ENCODE results near the gene ABLIM3. TPM values are rescaled to one million over a fixed set of nuclear protein-coding genes. Genes with fewer than 3 reads are reported as not detected.

The ABLIM3 gene
- total and polyA plus RNA-seq, 2 of the 8 experiments (the other 6 are each of a cell fraction or from before 2014, with no cell fraction given): 0.36 to 0.56 TPM

DNA sequence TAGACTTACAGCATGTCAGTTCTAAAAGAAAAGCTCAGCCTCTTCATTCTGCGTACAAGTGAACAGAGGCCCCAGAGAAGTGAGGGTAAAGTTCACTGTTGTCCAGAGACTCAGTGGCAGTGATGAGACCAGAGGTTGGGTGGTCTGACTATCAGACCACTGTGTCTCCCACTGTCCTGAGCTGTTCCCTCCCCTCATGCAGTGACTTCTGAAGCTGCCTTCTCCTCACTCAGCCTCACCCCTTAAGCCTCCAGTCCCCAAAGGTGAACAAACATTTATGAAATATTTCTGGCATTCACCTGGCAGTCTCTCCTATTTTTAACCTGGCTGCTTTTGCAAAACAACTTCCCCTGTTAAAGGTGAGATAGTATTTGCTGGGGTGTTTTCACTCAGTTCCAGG is 54.7 kb downstream of the ABLIM3 start:
- Histone ChIP-seq H3K27ac (ENCODE audit: low read depth, low read length) (no peak overlapping the region), H4K8ac (ENCODE audit: extremely low read depth, insufficient read depth, low read length) (no peak overlapping the region), H3K4me2 (ENCODE audit: insufficient read depth in 1 of 2, low read depth in 2 of 2, low read length in 2 of 2) (no peak overlapping the region), H2BK120ac (replicated peaks; ENCODE audit: low read depth, low read length) (no peak overlapping the region), H3K79me2 (ENCODE audit: control insufficient read depth in 1 of 2, insufficient read depth in 2 of 2, low read length in 2 of 2) (no peaks in the 10 kb centered on the region), H3K9me3 (ENCODE audit: insufficient read depth in 2 of 2, low read depth in 1 of 2, low read length in 1 of 2) (no peaks in the 10 kb centered on the region), H3K23ac (ENCODE audit: insufficient read length) (no peak overlapping the region), H3K56ac (replicated peaks; ENCODE audit: insufficient read length, low read depth, low read length) (no peak overlapping the region), H2BK12ac (ENCODE audit: low read depth, low read length) (no peak overlapping the region), H3K14ac (ENCODE audit: insufficient read length) (no peak overlapping the region), H2BK5ac (ENCODE audit: low read depth, low read length) (no peak overlapping the region), H3K36me3 (ENCODE audit: control insufficient read depth in 2 of 4, insufficient read depth in 4 of 4, low read length in 3 of 4) (no peaks in the 10 kb centered on the region), H4K20me1 (replicated peaks in 1 of 2; ENCODE audit: control insufficient read depth in 1 of 2, insufficient read depth in 2 of 2, low read length in 2 of 2) (no peaks in the 10 kb centered on the region), H2AK5ac (ENCODE audit: low read depth, low read length) (no peak overlapping the region), H2AFZ (ENCODE audit: low read length) (no peak overlapping the region), H3K4me1 (replicated peaks in 1 of 4; ENCODE audit: control insufficient read depth in 3 of 4, insufficient read depth in 4 of 4, low read length in 3 of 4) (no peaks in the 10 kb centered on the region), H3K4me3 (ENCODE audit: extremely low read depth in 1 of 4, insufficient read depth in 2 of 4, low read depth in 3 of 4, low read length in 4 of 4) (no peak overlapping the region), H3K79me1 (ENCODE audit: low read depth, low read length) (no peaks in the 10 kb centered on the region), H2BK20ac (ENCODE audit: low read length) (no peak overlapping the region), H3K9ac (replicated peaks in 1 of 4; ENCODE audit: extremely low read depth in 1 of 4, low read depth in 3 of 4, low read length in 3 of 4) (no peak overlapping the region), H3K27me3 (replicated peaks in 1 of 4; ENCODE audit: control insufficient read depth in 3 of 4, extremely low read depth in 1 of 4, insufficient read depth in 3 of 4, low read length in 3 of 4) (no peaks in the 10 kb centered on the region; a peak in 2 of 7 replicates), H3K23me2 (ENCODE audit: low read depth, low read length) (no peaks in the 10 kb centered on the region), H2BK15ac (ENCODE audit: low read length) (no peak overlapping the region), H3K18ac (ENCODE audit: extremely low read depth, low read length) (no peak overlapping the region), H3K4ac (replicated peaks; ENCODE audit: insufficient read length, low read depth, low read length) (no peak overlapping the region), H4K91ac (replicated peaks; ENCODE audit: insufficient read length, low read length) (no peak overlapping the region), H4K5ac (ENCODE audit: insufficient read length, low read depth, low read length) (no peak overlapping the region)
- FAIRE-seq: no peak
- WGBS, 2 experiments (ENCODE audit: extremely low coverage in 1 of 2, insufficient coverage in 1 of 2, insufficient read length in 1 of 2, insufficient replicate concordance in 2 of 2, low coverage in 1 of 2, low lambda C conversion rate in 2 of 2, missing lambda C conversion rate in 1 of 2): 94% methylated on average over 1 of the region's 1 CpG; no CpG with 5 or more reads in 1 of the 2 experiments
- ChIA-PET CTCF (ENCODE audit: partially characterized antibody) (interaction anchor here (0.9 to 2.0 kb wide), 5 partner anchors 11 to 171 kb away, joined by 3 to 6 read pairs (median 4); no protein-coding TSS in a partner anchor), POLR2A (ENCODE audit: partially characterized antibody) (interaction anchor here (1.2 kb wide), 1 partner anchor 19 kb away, joined by 3 read pairs; no protein-coding TSS in a partner anchor)
- DNase-seq (ENCODE audit: low read depth in 1 of 2, low spot score in 2 of 2): no peak
- TF ChIP-seq SRF (IDR thresholded peaks at IDR 0.05; ENCODE audit: low read depth, low read length) (no peak), CHD2 (IDR thresholded peaks at IDR 0.05; ENCODE audit: low read length) (no peak), SP2 (IDR thresholded peaks at IDR 0.05; ENCODE audit: low read length) (no peak), RBBP5 (IDR thresholded peaks at IDR 0.05; ENCODE audit: borderline replicate concordance, low read depth, low read length) (no peak), KDM5A (IDR thresholded peaks at IDR 0.05; ENCODE audit: low read length) (no peak), HDAC2 (IDR thresholded peaks at IDR 0.05; ENCODE audit: borderline replicate concordance in 1 of 2, low read depth in 2 of 2, low read length in 2 of 2) (no peak), YY1 (IDR thresholded peaks at IDR 0.05; ENCODE audit: low read depth, low read length) (no peak), TEAD4 (IDR thresholded peaks at IDR 0.05; ENCODE audit: low read depth, low read length) (no peak), POU5F1 (IDR thresholded peaks at IDR 0.05; ENCODE audit: low read depth, low read length) (no peak), BACH1 (IDR thresholded peaks at IDR 0.05; ENCODE audit: low read length) (no peak)
- TF ChIP-seq, protein P1, sequence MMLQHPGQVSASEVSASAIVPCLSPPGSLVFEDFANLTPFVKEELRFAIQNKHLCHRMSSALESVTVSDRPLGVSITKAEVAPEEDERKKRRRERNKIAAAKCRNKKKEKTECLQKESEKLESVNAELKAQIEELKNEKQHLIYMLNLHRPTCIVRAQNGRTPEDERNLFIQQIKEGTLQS (IDR thresholded peaks at IDR 0.05; ENCODE audit: insufficient read depth, low read depth, low read length): no peak
- TF ChIP-seq, protein P2, sequence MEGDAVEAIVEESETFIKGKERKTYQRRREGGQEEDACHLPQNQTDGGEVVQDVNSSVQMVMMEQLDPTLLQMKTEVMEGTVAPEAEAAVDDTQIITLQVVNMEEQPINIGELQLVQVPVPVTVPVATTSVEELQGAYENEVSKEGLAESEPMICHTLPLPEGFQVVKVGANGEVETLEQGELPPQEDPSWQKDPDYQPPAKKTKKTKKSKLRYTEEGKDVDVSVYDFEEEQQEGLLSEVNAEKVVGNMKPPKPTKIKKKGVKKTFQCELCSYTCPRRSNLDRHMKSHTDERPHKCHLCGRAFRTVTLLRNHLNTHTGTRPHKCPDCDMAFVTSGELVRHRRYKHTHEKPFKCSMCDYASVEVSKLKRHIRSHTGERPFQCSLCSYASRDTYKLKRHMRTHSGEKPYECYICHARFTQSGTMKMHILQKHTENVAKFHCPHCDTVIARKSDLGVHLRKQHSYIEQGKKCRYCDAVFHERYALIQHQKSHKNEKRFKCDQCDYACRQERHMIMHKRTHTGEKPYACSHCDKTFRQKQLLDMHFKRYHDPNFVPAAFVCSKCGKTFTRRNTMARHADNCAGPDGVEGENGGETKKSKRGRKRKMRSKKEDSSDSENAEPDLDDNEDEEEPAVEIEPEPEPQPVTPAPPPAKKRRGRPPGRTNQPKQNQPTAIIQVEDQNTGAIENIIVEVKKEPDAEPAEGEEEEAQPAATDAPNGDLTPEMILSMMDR (IDR thresholded peaks at IDR 0.05; ENCODE audit: control extremely low read depth in 1 of 3, insufficient read depth in 1 of 3, low read depth in 1 of 3, low read length in 3 of 3): no peak
